Stimulated activated naive CD8-positive, alpha-beta T cell treated with anti-CD3 and anti-CD28 coated beads, Interleukin-15, Interleukin-2, amounts not matched to agents 100 ng/mL and 50 ng/mL, for 24 hours (primary cell): Measurements from ENCODE around the gene DNAJC6.
A peak's percentile ranks its signal among the peaks of the same experiment; 100 is the strongest.

Experiments
- H3K27ac Mint-ChIP-seq: one replicate; pipeline ENCODE4 v1.8.0; 2021; ENCODE audit warnings: mild to moderate bottlenecking, mixed read lengths
- H3K27me3 Mint-ChIP-seq: one replicate; pipeline ENCODE4 v1.8.0; 2021; ENCODE audit warnings: mixed read lengths
- H3K36me3 Mint-ChIP-seq: one replicate; pipeline ENCODE4 v1.8.0; 2021; ENCODE audit warnings: low read depth, mixed read lengths
- H3K4me1 Mint-ChIP-seq: one replicate; pipeline ENCODE4 v1.8.0; 2021; ENCODE audit warnings: low read depth, mixed read lengths
- H3K4me3 Mint-ChIP-seq: one replicate; pipeline ENCODE4 v1.8.0; 2021; ENCODE audit warnings: mild to moderate bottlenecking, mixed read lengths
- H3K9me3 Mint-ChIP-seq: one replicate; pipeline ENCODE4 v1.8.0; 2021; ENCODE audit warnings: mixed read lengths

Gene DNAJC6

GRCh38 chr1:65419681-65420589 is 110.6 kb downstream of the DNAJC6 start:
- H3K4me1 Mint-ChIP-seq = peaks cover 13% of the 10 kb centered on the region
- H3K9me3 Mint-ChIP-seq = no peaks in the 10 kb centered on the region
- no peaks in the 10 kb centered on the region for H3K27me3 Mint-ChIP-seq
- H3K27ac Mint-ChIP-seq = peak overlapping the region; percentile 88
- H3K36me3 Mint-ChIP-seq = no peaks in the 10 kb centered on the region
- H3K4me3 Mint-ChIP-seq = no peak overlapping the region

GRCh38 chr1:65420590-65421350 is 111.4 kb downstream of the DNAJC6 start, which contains the start of the genes LEPR and LEPROT:
LEPR (plus strand) TSS chr1:65420668; CDS start chr1:65565566, 144,898 bp downstream.
LEPROT (plus strand) TSS chr1:65420668; CDS start chr1:65420725, 57 bp downstream.
- Mint-ChIP-seq H3K4me3 (no peak within 1 kb of the TSS), H3K36me3 (peaks cover 7% of the 10 kb centered on the region), H3K4me1 (peaks cover 13% of the 10 kb centered on the region), H3K27ac (peak within 1 kb of the TSS; percentile 88), H3K9me3 (no peaks in the 10 kb centered on the region), H3K27me3 (no peaks in the 10 kb centered on the region)

GRCh38 chr1:65421351-65422025 is 112.1 kb downstream of the DNAJC6 start:
- H3K27me3 Mint-ChIP-seq = no peaks in the 10 kb centered on the region

GRCh38 chr1:65422241-65423203 is 113.2 kb downstream of the DNAJC6 start:
- peaks cover 15% of the 10 kb centered on the region for H3K36me3 Mint-ChIP-seq
- no peaks in the 10 kb centered on the region for H3K27me3 Mint-ChIP-seq
- H3K9me3 Mint-ChIP-seq = no peaks in the 10 kb centered on the region
- no peak overlapping the region for H3K4me3 Mint-ChIP-seq
- peaks cover 13% of the 10 kb centered on the region for H3K4me1 Mint-ChIP-seq
- H3K27ac Mint-ChIP-seq = no peak overlapping the region

More at GRCh38 chr1:65421351-65422025, 112.1 kb downstream of the DNAJC6 start:
- Mint-ChIP-seq H3K4me3 (no peak overlapping the region), H3K36me3 (peaks cover 14% of the 10 kb centered on the region), H3K27ac (no peak overlapping the region), H3K4me1 (peaks cover 13% of the 10 kb centered on the region), H3K9me3 (no peaks in the 10 kb centered on the region)

- Mint-ChIP-seq H3K9me3 (no peaks in the 10 kb centered on the region), H3K27ac (peak overlapping the region; percentile 59), H3K4me1 (peaks cover 11% of the 10 kb centered on the region), H3K4me3 (no peak overlapping the region), H3K36me3 (peaks cover 15% of the 10 kb centered on the region), H3K27me3 (no peaks in the 10 kb centered on the region)
These were observed 114.7 kb downstream of the DNAJC6 start for GRCh38 chr1:65423884-65424572.

DNA sequence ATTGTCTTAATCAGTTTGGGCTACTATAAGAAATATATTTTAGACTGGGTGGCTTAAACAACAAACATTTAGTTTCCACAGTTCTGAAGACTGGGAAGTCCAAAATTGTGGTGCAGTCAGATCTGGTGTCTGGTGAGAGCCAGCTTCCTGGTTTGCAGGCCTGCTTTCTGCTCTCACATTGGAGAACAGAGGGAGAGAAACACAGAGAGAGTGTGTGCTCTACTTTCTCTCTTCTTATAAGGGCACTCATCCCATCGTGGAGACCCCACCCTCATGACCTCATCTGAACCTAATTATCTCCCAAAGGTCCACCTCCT is 115.2 kb downstream of the DNAJC6 start:
- peaks cover 6% of the 10 kb centered on the region for H3K4me1 Mint-ChIP-seq
- no peaks in the 10 kb centered on the region for H3K27me3 Mint-ChIP-seq
- no peak overlapping the region for H3K4me3 Mint-ChIP-seq
- H3K9me3 Mint-ChIP-seq = no peaks in the 10 kb centered on the region
- H3K36me3 Mint-ChIP-seq = peaks cover 15% of the 10 kb centered on the region
- H3K27ac Mint-ChIP-seq = no peak overlapping the region

GRCh38 chr1:65425006-65425405 is 115.7 kb downstream of the DNAJC6 start:
- H3K36me3 Mint-ChIP-seq = peaks cover 19% of the 10 kb centered on the region
- no peak overlapping the region for H3K27ac Mint-ChIP-seq
- no peaks in the 10 kb centered on the region for H3K27me3 Mint-ChIP-seq
- H3K4me1 Mint-ChIP-seq = peaks cover 1% of the 10 kb centered on the region
- H3K4me3 Mint-ChIP-seq = no peak overlapping the region
- H3K9me3 Mint-ChIP-seq = no peaks in the 10 kb centered on the region

DNA sequence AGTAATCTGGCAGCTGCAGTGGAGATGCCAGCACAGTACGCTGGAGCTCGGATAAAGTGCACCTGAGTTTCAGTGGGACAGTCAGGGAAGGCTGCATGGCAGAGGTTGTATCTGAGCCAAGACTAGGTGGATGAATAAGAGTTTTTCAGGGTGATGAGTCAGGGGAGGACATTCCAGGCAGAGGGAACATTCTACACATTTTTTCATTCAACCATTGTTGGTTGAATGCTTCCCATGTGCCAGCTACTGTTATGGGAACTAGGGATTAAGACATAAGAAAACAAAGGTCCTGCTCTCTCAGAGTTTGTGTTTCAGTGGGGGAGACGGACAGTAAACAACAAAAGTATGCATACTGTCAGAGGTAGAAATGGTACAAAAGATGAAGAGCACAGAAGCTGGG is 116.4 kb downstream of the DNAJC6 start:
- H3K9me3 Mint-ChIP-seq = no peaks in the 10 kb centered on the region
- no peaks in the 10 kb centered on the region for H3K27me3 Mint-ChIP-seq
- H3K27ac Mint-ChIP-seq = no peak overlapping the region
- no peak overlapping the region for H3K4me3 Mint-ChIP-seq
- H3K36me3 Mint-ChIP-seq = peaks cover 20% of the 10 kb centered on the region
- peaks cover under 1% of the 10 kb centered on the region for H3K4me1 Mint-ChIP-seq

DNA sequence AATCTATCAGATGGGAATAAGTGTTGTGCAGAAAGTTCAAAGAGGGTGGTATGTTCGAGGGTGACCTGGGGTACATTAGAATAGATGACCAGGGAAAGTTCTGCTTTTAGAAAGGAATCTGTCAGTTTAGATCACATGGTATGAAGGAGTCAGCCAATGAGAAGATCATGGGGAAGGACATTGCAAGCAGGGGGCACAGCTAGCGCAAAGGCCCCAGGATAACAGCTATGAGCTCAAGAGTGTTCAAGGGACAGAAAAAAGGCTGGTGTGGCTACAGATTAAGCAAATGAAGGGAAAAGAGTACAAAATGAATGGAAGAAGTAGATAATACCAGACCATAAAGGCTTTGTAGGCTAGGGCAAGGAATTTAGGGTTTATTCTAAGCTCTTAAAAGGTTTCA is 119.7 kb downstream of the DNAJC6 start:
- Mint-ChIP-seq H3K4me3 (no peak overlapping the region), H3K36me3 (peaks cover 24% of the 10 kb centered on the region), H3K9me3 (no peaks in the 10 kb centered on the region), H3K4me1 (peaks cover 4% of the 10 kb centered on the region), H3K27ac (no peak overlapping the region), H3K27me3 (no peaks in the 10 kb centered on the region)

DNA sequence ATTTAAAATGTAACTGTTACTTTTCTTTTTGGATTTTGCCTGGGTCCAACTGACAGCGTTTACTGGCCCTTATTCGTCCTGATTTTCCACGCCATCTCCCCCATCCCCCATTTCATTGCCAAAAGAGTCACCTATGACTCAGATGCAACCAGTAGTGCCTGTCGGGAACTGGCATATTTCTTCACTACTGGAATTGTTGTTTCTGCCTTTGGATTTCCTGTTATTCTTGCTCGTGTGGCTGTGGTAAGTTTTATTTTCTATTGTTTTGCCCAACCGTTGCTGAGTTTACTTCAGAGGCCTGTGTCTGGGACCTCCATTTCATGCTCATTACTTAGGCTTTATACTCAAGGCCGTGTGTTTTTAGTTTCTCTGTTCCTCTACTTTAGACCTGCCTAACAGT is 120.5 kb downstream of the DNAJC6 start:
- Mint-ChIP-seq H3K9me3 (no peaks in the 10 kb centered on the region), H3K27ac (no peak overlapping the region), H3K36me3 (peaks cover 28% of the 10 kb centered on the region), H3K27me3 (no peaks in the 10 kb centered on the region), H3K4me1 (peaks cover 4% of the 10 kb centered on the region), H3K4me3 (no peak overlapping the region)

DNA sequence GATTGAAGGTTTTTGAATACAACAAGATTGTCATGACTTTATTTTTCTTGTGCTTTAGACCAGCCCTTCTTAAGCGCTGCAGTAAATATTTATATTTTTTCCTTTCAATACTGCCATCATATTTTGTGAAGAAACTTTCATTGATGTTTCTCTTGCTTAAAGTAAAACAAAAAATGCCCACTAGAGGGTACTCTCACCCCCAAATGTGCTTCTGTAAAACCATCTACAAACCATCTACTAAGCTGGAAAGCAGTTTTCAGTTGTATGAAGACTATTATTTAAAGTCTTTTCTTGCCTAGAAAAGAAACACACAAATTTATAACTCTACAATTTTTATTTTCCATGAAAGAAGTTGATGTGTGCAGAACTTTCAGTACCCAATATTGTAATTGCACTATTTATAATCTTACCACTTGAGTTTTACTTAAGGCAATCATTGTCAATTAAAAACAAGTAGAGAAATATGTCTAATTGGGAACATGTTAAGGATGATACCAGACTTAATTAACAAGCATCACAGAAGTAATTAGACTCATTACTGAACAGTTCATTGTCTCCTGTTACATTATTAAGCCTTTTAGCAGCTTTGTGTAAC is 121.9 kb downstream of the DNAJC6 start:
- H3K4me3 Mint-ChIP-seq = no peak overlapping the region
- H3K4me1 Mint-ChIP-seq = peaks cover 4% of the 10 kb centered on the region
- no peaks in the 10 kb centered on the region for H3K9me3 Mint-ChIP-seq
- H3K27ac Mint-ChIP-seq = no peak overlapping the region
- peaks cover 19% of the 10 kb centered on the region for H3K36me3 Mint-ChIP-seq
- no peaks in the 10 kb centered on the region for H3K27me3 Mint-ChIP-seq

GRCh38 chr1:65432918-65433317 is 123.6 kb downstream of the DNAJC6 start:
- Mint-ChIP-seq H3K9me3 (no peaks in the 10 kb centered on the region), H3K4me3 (no peak overlapping the region), H3K4me1 (peaks cover 4% of the 10 kb centered on the region), H3K27me3 (no peaks in the 10 kb centered on the region), H3K36me3 (peaks cover 16% of the 10 kb centered on the region), H3K27ac (no peak overlapping the region)

GRCh38 chr1:65434255-65434654 is 124.9 kb downstream of the DNAJC6 start:
- Mint-ChIP-seq H3K9me3 (no peaks in the 10 kb centered on the region), H3K4me1 (peaks cover 4% of the 10 kb centered on the region), H3K36me3 (peaks cover 16% of the 10 kb centered on the region), H3K27me3 (no peaks in the 10 kb centered on the region), H3K4me3 (no peak overlapping the region), H3K27ac (no peak overlapping the region)
